Measurements from ENCODE around the gene RBM4B. TPM values are rescaled to one million over a fixed set of nuclear protein-coding genes. Genes with fewer than 3 reads are reported as not detected.

Gene RBM4B
- total RNA-seq, 2 experiments from 2014 or later: 29.1 to 38.3 TPM

DNA sequence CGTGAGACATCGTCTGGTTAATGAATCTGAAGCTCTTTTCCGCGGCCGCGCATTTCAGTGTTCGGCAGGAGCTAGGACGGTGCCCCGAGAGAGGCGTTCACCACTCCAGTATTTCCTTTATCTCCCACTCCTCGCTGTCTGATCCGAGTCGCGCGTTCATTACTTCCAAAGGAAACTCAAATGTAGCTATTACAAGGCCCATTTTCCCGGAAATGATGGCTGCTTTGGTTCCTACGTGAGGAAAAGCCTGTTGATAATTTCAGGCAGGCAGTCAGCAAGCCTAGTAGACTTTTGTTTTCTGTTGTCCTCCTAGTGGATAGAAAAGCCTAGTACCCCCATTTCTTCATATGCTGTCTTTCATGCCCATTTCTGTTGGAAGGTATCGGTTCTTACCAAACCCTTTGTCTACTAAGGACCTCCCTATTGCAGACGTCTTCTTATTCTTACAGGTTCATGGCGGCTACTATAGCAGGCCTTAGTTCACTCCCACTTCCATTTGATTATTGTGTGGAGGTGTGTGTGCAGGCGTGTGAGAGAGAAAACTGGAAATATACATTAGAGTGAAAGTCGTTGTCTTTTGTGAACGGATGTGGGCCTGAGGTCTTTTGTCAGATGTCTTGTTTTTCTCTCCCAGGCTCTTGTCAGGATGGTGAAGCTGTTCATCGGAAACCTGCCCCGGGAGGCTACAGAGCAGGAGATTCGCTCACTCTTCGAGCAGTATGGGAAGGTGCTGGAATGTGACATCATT is 38.4 kb downstream of the RBM4B start:
- BruUV-seq (replicated peaks): TSS peak; percentile 59
- POLR2A ChIA-PET: interaction anchor here (0.6 to 2.8 kb wide), 6 partner anchors 10 to 1627 kb away, joined by 3 to 16 read pairs (median 8); partner anchors contain the start of gene RBM14
- DNase-seq (ENCODE audit: low spot score): peak; percentile 50
- Histone ChIP-seq H3K4me3 (ENCODE audit: low read depth, low read length, poor library complexity, severe bottlenecking) (peak overlapping the region; percentile 95), H4K20me1 (ENCODE audit: insufficient read depth, low read length) (peaks cover 45% of the 10 kb centered on the region), H3K9me2 (ENCODE audit: insufficient read depth, low read length) (no peaks in the 10 kb centered on the region), H3K36me3 (ENCODE audit: insufficient read depth, low read length) (peaks cover 93% of the 10 kb centered on the region), H3K4me2 (ENCODE audit: low read length) (peak overlapping the region; percentile 94), H3K4me1 (ENCODE audit: insufficient read depth, low read length, poor library complexity, severe bottlenecking) (peaks cover 55% of the 10 kb centered on the region), H2AFZ (ENCODE audit: low read length) (0 out of 2 replicates have a peak overlapping the region, but pooled peaks have one; percentile 22), H3K9me3 (ENCODE audit: low read length) (no peaks in the 10 kb centered on the region), H3K27ac (ENCODE audit: low read depth, low read length, poor library complexity, severe bottlenecking) (peak overlapping the region; percentile 71), H3K79me2 (ENCODE audit: insufficient read depth, low read depth, low read length) (peaks cover 95% of the 10 kb centered on the region)
- intact Hi-C loops (cut with micrococcal nuclease; ENCODE audit: unreplicated experiment): loop anchor here (2.0 to 5.0 kb wide), 2 partner anchors 38 to 62 kb away; partner anchors contain the start of gene RBM4B
- TF ChIP-seq, protein P1, sequence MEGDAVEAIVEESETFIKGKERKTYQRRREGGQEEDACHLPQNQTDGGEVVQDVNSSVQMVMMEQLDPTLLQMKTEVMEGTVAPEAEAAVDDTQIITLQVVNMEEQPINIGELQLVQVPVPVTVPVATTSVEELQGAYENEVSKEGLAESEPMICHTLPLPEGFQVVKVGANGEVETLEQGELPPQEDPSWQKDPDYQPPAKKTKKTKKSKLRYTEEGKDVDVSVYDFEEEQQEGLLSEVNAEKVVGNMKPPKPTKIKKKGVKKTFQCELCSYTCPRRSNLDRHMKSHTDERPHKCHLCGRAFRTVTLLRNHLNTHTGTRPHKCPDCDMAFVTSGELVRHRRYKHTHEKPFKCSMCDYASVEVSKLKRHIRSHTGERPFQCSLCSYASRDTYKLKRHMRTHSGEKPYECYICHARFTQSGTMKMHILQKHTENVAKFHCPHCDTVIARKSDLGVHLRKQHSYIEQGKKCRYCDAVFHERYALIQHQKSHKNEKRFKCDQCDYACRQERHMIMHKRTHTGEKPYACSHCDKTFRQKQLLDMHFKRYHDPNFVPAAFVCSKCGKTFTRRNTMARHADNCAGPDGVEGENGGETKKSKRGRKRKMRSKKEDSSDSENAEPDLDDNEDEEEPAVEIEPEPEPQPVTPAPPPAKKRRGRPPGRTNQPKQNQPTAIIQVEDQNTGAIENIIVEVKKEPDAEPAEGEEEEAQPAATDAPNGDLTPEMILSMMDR (conservative IDR thresholded peaks at IDR 0.05; ENCODE audit: low read length): no peak; the same call in 1 of the 2 replicates
- no peak for TF ChIP-seq EZH2phosphoT487 (IDR thresholded peaks at IDR 0.05; ENCODE audit: borderline replicate concordance, low read depth, low read length)
- CTCF ChIA-PET (ENCODE audit: unreplicated experiment): interaction anchor here (1.1 kb wide), 1 partner anchor 20 kb away, joined by 7 read pairs; no protein-coding TSS in a partner anchor

DNA sequence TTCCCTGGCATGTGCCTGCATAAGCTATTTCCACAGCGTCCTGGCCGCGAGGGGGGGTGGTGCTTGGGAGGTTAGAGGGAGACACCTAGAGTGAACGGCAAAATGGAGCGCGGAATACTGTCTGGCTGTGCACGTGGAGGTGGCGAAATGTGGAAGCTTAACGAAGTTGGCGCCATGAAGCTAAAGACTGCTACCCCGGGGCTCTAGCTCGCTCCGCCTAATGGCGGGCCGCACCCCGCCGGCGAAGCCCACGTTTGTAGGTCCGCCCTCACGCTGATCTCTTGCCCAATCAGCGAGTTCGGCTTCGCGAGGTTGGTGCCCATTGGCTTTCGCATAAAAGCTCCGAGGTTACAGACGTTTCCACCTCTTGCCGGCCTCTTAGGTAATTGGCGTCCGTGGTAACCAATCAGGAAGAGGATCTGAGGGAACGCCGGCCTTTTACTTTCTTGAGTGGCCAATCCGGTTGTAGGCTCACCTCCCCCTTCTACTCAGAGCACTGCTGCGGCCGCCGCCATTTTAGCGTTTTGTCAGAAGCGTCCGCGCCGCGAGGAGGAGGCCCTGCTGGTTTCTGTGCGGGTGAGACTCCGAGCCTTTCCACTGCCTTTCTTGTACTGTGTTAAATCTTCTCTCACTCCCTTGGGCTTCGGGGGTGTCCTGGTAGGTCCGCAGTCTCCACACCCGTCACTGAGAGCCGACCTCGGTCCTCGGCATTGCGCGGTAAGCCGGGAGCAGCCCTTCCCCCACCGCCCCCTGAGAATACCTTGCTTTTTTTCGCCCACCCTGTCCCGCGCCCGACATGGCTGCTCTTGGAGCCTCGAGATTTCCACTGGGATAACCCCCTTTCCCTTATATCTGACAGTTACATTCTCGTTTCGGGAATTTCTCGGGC is 39.3 kb downstream of the RBM4B start, which contains the start of gene RBM4:
Gene RBM4 (plus strand): TSS at position 527 of the 889 bp plus-strand sequence. CDS start 1,009 bp downstream, outside the sequence.
- peak within 1 kb of the TSS; percentile 94 for H3K4me2 ChIP-seq (ENCODE audit: low read length)
- H3K4me3 ChIP-seq (ENCODE audit: low read depth, low read length, poor library complexity, severe bottlenecking): peak within 1 kb of the TSS; percentile 95
- H3K79me2 ChIP-seq (ENCODE audit: insufficient read depth, low read depth, low read length): peaks cover 95% of the 10 kb centered on the region
- H3K4me1 ChIP-seq (ENCODE audit: insufficient read depth, low read length, poor library complexity, severe bottlenecking): peaks cover 55% of the 10 kb centered on the region
- no peaks in the 10 kb centered on the region for H3K9me2 ChIP-seq (ENCODE audit: insufficient read depth, low read length)
- H4K20me1 ChIP-seq (ENCODE audit: insufficient read depth, low read length): peaks cover 40% of the 10 kb centered on the region
- intact Hi-C loops (cut with micrococcal nuclease; ENCODE audit: unreplicated experiment): loop anchor here (1.0 to 5.0 kb wide), 3 partner anchors 22 to 61 kb away; partner anchors contain the start of genes RBM14 and RBM4B
- CTCF ChIA-PET (ENCODE audit: unreplicated experiment): interaction anchor here (0.5 to 1.1 kb wide), 4 partner anchors 9 to 89 kb away, joined by 3 to 7 read pairs (median 3); no protein-coding TSS in a partner anchor
- TF ChIP-seq, protein P1 (conservative IDR thresholded peaks at IDR 0.05; ENCODE audit: low read length): 0 out of 2 replicates have a peak, but pooled peaks have one; percentile 29
- TF ChIP-seq EZH2phosphoT487 (IDR thresholded peaks at IDR 0.05; ENCODE audit: borderline replicate concordance, low read depth, low read length): no peak
- no TSS peak for BruUV-seq (replicated peaks)
- POLR2A ChIA-PET: interaction anchor here (0.6 to 2.8 kb wide), 14 partner anchors 8 to 1628 kb away, joined by 3 to 16 read pairs (median 5); partner anchors contain the start of genes CCDC87, DPP3, RBM14 and RBM4B
- H3K27ac ChIP-seq (ENCODE audit: low read depth, low read length, poor library complexity, severe bottlenecking): peak within 1 kb of the TSS; percentile 71
- H2AFZ ChIP-seq (ENCODE audit: low read length): 0 out of 2 replicates have a peak within 1 kb of the TSS, but pooled peaks have one; percentile 22
- H3K36me3 ChIP-seq (ENCODE audit: insufficient read depth, low read length): peaks cover 93% of the 10 kb centered on the region
- peak; percentile 100 for DNase-seq (ENCODE audit: low spot score)
- H3K9me3 ChIP-seq (ENCODE audit: low read length): no peaks in the 10 kb centered on the region

Data from OCI-LY7 (cell line).